Measurements from ENCODE around the gene TNFRSF8.

DNA sequence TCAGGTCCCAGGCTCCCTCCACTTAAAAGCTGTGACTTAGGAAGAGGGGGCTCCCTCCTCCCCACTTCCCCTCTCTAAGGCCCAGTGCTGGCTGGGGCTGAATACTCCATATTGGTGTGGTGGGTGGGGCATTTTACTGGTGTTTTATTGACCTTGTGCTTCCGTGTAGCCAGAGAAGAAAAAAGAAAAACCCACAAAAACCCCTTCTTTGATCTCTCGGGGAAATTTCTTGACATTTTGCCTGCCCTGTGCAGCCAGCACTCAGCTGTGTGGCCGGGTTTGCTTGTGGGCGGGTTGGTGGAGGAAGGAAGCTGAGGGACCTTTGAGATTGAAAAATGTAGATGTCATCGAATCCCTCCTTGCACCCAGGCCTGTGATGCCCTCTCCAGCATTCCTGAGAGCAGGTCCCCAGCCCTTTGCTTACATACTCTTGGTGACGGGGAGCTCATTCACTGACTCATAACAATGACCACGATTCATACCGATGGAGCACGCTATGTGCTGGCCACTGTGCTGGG lies 24.8 kb downstream of the TNFRSF8 start:
- TF ChIP-seq, protein P1, sequence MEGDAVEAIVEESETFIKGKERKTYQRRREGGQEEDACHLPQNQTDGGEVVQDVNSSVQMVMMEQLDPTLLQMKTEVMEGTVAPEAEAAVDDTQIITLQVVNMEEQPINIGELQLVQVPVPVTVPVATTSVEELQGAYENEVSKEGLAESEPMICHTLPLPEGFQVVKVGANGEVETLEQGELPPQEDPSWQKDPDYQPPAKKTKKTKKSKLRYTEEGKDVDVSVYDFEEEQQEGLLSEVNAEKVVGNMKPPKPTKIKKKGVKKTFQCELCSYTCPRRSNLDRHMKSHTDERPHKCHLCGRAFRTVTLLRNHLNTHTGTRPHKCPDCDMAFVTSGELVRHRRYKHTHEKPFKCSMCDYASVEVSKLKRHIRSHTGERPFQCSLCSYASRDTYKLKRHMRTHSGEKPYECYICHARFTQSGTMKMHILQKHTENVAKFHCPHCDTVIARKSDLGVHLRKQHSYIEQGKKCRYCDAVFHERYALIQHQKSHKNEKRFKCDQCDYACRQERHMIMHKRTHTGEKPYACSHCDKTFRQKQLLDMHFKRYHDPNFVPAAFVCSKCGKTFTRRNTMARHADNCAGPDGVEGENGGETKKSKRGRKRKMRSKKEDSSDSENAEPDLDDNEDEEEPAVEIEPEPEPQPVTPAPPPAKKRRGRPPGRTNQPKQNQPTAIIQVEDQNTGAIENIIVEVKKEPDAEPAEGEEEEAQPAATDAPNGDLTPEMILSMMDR (IDR thresholded peaks at IDR 0.05) = no peak
- TF ChIP-seq TEAD4 (IDR thresholded peaks at IDR 0.05; ENCODE audit: borderline replicate concordance, insufficient read depth) (no peak), POLR2AphosphoS5 (IDR thresholded peaks at IDR 0.05; ENCODE audit: low read depth, low read length) (no peak), EZH2phosphoT487 (IDR thresholded peaks at IDR 0.05; ENCODE audit: borderline replicate concordance, low read depth) (no peak), JUND (IDR thresholded peaks at IDR 0.05) (no peak), MXI1 (IDR thresholded peaks at IDR 0.05; ENCODE audit: low read depth, low read length) (no peak)
- TF ChIP-seq, protein P2, sequence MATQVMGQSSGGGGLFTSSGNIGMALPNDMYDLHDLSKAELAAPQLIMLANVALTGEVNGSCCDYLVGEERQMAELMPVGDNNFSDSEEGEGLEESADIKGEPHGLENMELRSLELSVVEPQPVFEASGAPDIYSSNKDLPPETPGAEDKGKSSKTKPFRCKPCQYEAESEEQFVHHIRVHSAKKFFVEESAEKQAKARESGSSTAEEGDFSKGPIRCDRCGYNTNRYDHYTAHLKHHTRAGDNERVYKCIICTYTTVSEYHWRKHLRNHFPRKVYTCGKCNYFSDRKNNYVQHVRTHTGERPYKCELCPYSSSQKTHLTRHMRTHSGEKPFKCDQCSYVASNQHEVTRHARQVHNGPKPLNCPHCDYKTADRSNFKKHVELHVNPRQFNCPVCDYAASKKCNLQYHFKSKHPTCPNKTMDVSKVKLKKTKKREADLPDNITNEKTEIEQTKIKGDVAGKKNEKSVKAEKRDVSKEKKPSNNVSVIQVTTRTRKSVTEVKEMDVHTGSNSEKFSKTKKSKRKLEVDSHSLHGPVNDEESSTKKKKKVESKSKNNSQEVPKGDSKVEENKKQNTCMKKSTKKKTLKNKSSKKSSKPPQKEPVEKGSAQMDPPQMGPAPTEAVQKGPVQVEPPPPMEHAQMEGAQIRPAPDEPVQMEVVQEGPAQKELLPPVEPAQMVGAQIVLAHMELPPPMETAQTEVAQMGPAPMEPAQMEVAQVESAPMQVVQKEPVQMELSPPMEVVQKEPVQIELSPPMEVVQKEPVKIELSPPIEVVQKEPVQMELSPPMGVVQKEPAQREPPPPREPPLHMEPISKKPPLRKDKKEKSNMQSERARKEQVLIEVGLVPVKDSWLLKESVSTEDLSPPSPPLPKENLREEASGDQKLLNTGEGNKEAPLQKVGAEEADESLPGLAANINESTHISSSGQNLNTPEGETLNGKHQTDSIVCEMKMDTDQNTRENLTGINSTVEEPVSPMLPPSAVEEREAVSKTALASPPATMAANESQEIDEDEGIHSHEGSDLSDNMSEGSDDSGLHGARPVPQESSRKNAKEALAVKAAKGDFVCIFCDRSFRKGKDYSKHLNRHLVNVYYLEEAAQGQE (IDR thresholded peaks at IDR 0.05; ENCODE audit: low read depth, low read length) = no peak
